Measurements from ENCODE around the gene AIFM3.

Gene AIFM3

GRCh38 chr22:20966883-20967696, at the start of gene AIFM3:
Gene AIFM3 (plus strand): TSS chr22:20967255. CDS start chr22:20967945, 690 bp downstream.
- TF ChIP-seq CTCF (IDR thresholded peaks at IDR 0.05; ENCODE audit: low read depth, low read length) (no peak), EZH2phosphoT487 (IDR thresholded peaks at IDR 0.05; ENCODE audit: low read depth) (no peak)
- Histone ChIP-seq H3K9ac (ENCODE audit: low read length) (no peak within 1 kb of the TSS), H3K27me3 (ENCODE audit: low read depth, low read length) (peaks cover 20% of the 10 kb centered on the region), H4K20me1 (ENCODE audit: insufficient read depth, low read length) (no peaks in the 10 kb centered on the region), H3K27ac (ENCODE audit: low read length) (no peak within 1 kb of the TSS), H3K9me3 (ENCODE audit: insufficient read depth, low read length) (no peaks in the 10 kb centered on the region), H3K4me2 (ENCODE audit: low read length) (no peak within 1 kb of the TSS), H3K79me2 (ENCODE audit: low read length) (no peaks in the 10 kb centered on the region), H2AFZ (ENCODE audit: low read depth, low read length) (no peak within 1 kb of the TSS; the same call in 1 of the 2 replicates), H3K36me3 (replicated peaks; ENCODE audit: low read depth, low read length) (no peaks in the 10 kb centered on the region), H3K4me1 (ENCODE audit: low read length) (peaks cover 11% of the 10 kb centered on the region), H3K4me3 (ENCODE audit: low read length) (no peak within 1 kb of the TSS)

- peaks cover 15% of the 10 kb centered on the region for H3K36me3 ChIP-seq (replicated peaks; ENCODE audit: low read depth, low read length)
- H2AFZ ChIP-seq (ENCODE audit: low read depth, low read length): no peak overlapping the region
- H3K4me2 ChIP-seq (ENCODE audit: low read length): peak overlapping the region; percentile 79
- peak overlapping the region; percentile 89 for H3K9ac ChIP-seq (ENCODE audit: low read length)
- H3K27ac ChIP-seq (ENCODE audit: low read length): no peak overlapping the region
- H3K4me1 ChIP-seq (ENCODE audit: low read length): peaks cover 25% of the 10 kb centered on the region
- TF ChIP-seq CTCF (IDR thresholded peaks at IDR 0.05; ENCODE audit: low read depth, low read length) (no peak), EZH2phosphoT487 (IDR thresholded peaks at IDR 0.05; ENCODE audit: low read depth) (no peak)
- no peaks in the 10 kb centered on the region for H3K27me3 ChIP-seq (ENCODE audit: low read depth, low read length)
- H4K20me1 ChIP-seq (ENCODE audit: insufficient read depth, low read length): peaks cover 49% of the 10 kb centered on the region
- peaks cover 69% of the 10 kb centered on the region for H3K79me2 ChIP-seq (ENCODE audit: low read length)
- H3K9me3 ChIP-seq (ENCODE audit: insufficient read depth, low read length): no peaks in the 10 kb centered on the region
- H3K4me3 ChIP-seq (ENCODE audit: low read length): peak overlapping the region; percentile 84
These were observed 48.3 kb upstream of the AIFM3 start for GRCh38 chr22:20918663-20919218.

- Histone ChIP-seq H3K9me3 (ENCODE audit: insufficient read depth, low read length) (no peaks in the 10 kb centered on the region), H3K79me2 (ENCODE audit: low read length) (peaks cover 79% of the 10 kb centered on the region), H3K4me1 (ENCODE audit: low read length) (peaks cover 21% of the 10 kb centered on the region), H3K36me3 (replicated peaks; ENCODE audit: low read depth, low read length) (peaks cover 20% of the 10 kb centered on the region), H4K20me1 (ENCODE audit: insufficient read depth, low read length) (peaks cover 59% of the 10 kb centered on the region), H3K4me2 (ENCODE audit: low read length) (peak overlapping the region; percentile 79), H3K4me3 (ENCODE audit: low read length) (peak overlapping the region; percentile 84), H3K9ac (ENCODE audit: low read length) (peak overlapping the region; percentile 44), H3K27me3 (ENCODE audit: low read depth, low read length) (no peaks in the 10 kb centered on the region), H2AFZ (ENCODE audit: low read depth, low read length) (no peak overlapping the region), H3K27ac (ENCODE audit: low read length) (no peak overlapping the region)
- TF ChIP-seq CTCF (IDR thresholded peaks at IDR 0.05; ENCODE audit: low read depth, low read length): no peak
- TF ChIP-seq EZH2phosphoT487 (IDR thresholded peaks at IDR 0.05; ENCODE audit: low read depth): no peak
These were observed 47.3 kb upstream of the AIFM3 start for GRCh38 chr22:20919718-20920117.

- peaks cover 90% of the 10 kb centered on the region for H3K79me2 ChIP-seq (ENCODE audit: low read length)
- H3K9ac ChIP-seq (ENCODE audit: low read length): peak overlapping the region; percentile 4; the same call in 1 of the 2 replicates
- H3K27ac ChIP-seq (ENCODE audit: low read length): no peak overlapping the region
- H2AFZ ChIP-seq (ENCODE audit: low read depth, low read length): no peak overlapping the region
- no peaks in the 10 kb centered on the region for H3K9me3 ChIP-seq (ENCODE audit: insufficient read depth, low read length)
- H3K27me3 ChIP-seq (ENCODE audit: low read depth, low read length): no peaks in the 10 kb centered on the region
- peaks cover 27% of the 10 kb centered on the region for H3K4me1 ChIP-seq (ENCODE audit: low read length)
- no peak for TF ChIP-seq EZH2phosphoT487 (IDR thresholded peaks at IDR 0.05; ENCODE audit: low read depth)
- TF ChIP-seq CTCF (IDR thresholded peaks at IDR 0.05; ENCODE audit: low read depth, low read length): no peak
- H4K20me1 ChIP-seq (ENCODE audit: insufficient read depth, low read length): peaks cover 70% of the 10 kb centered on the region
- peak overlapping the region; percentile 84 for H3K4me3 ChIP-seq (ENCODE audit: low read length)
- peak overlapping the region; percentile 79 for H3K4me2 ChIP-seq (ENCODE audit: low read length)
- H3K36me3 ChIP-seq (replicated peaks; ENCODE audit: low read depth, low read length): peaks cover 20% of the 10 kb centered on the region
These were observed 46.2 kb upstream of the AIFM3 start for GRCh38 chr22:20920881-20921203.

Measured in OCI-LY3 (cell line).